ENCODE data around the gene RSPRY1.

RSPRY1 gene

GRCh38 chr16:57185945-57186871 is at the start of gene RSPRY1, which contains the start of gene PSME3IP1:
Gene RSPRY1 (plus strand): TSS chr16:57186329. CDS start chr16:57204659, 18,330 bp downstream.
Gene PSME3IP1 (minus strand): TSS chr16:57186039. CDS start chr16:57173854, 12,185 bp downstream.
- in situ Hi-C loops (cut with HindIII; ENCODE audit: low sequenced_read_pairs) = no loop called here

- in situ Hi-C loops (cut with HindIII; ENCODE audit: low sequenced_read_pairs) = no loop called here
These were observed 49.1 kb upstream of the RSPRY1 start for GRCh38 chr16:57137043-57137442.

- in situ Hi-C loops (cut with HindIII; ENCODE audit: low sequenced_read_pairs) = no loop called here
These were observed 48.4 kb upstream of the RSPRY1 start for GRCh38 chr16:57137566-57138273.

GRCh38 chr16:57138281-57138935 is 47.7 kb upstream of the RSPRY1 start:
- in situ Hi-C loops (cut with HindIII; ENCODE audit: low sequenced_read_pairs) = no loop called here

GRCh38 chr16:57140931-57141668 is 45.0 kb upstream of the RSPRY1 start:
- in situ Hi-C loops (cut with HindIII; ENCODE audit: low sequenced_read_pairs) = no loop called here

GRCh38 chr16:57141822-57142631 is 44.1 kb upstream of the RSPRY1 start:
- in situ Hi-C loops (cut with HindIII; ENCODE audit: low sequenced_read_pairs) = no loop called here

- in situ Hi-C loops (cut with HindIII; ENCODE audit: low sequenced_read_pairs) = no loop called here
These were observed 42.8 kb upstream of the RSPRY1 start for GRCh38 chr16:57143149-57143921.

GRCh38 chr16:57144027-57144426 is 42.1 kb upstream of the RSPRY1 start:
- in situ Hi-C loops (cut with HindIII; ENCODE audit: low sequenced_read_pairs) = no loop called here

GRCh38 chr16:57145046-57146021 is 40.8 kb upstream of the RSPRY1 start:
- in situ Hi-C loops (cut with HindIII; ENCODE audit: low sequenced_read_pairs) = loop anchor here (5.0 kb wide), 1 partner anchor 38 kb away; no protein-coding TSS in a partner anchor

- in situ Hi-C loops (cut with HindIII; ENCODE audit: low sequenced_read_pairs) = loop anchor here (5.0 kb wide), 1 partner anchor 39 kb away; no protein-coding TSS in a partner anchor
These were observed 40.0 kb upstream of the RSPRY1 start for GRCh38 chr16:57146040-57146647.

- in situ Hi-C loops (cut with HindIII; ENCODE audit: low sequenced_read_pairs) = loop anchor here (5.0 kb wide), 1 partner anchor 39 kb away; no protein-coding TSS in a partner anchor
These were observed 39.4 kb upstream of the RSPRY1 start for GRCh38 chr16:57146735-57147134.

GRCh38 chr16:57147381-57148221 is 38.5 kb upstream of the RSPRY1 start:
- in situ Hi-C loops (cut with HindIII; ENCODE audit: low sequenced_read_pairs) = loop anchor here (5.0 kb wide), 1 partner anchor 40 kb away; no protein-coding TSS in a partner anchor

- in situ Hi-C loops (cut with HindIII; ENCODE audit: low sequenced_read_pairs) = loop anchor here (5.0 kb wide), 1 partner anchor 41 kb away; no protein-coding TSS in a partner anchor
These were observed 37.6 kb upstream of the RSPRY1 start for GRCh38 chr16:57148481-57148880.

- in situ Hi-C loops (cut with HindIII; ENCODE audit: low sequenced_read_pairs) = loop anchor here (5.0 kb wide), 1 partner anchor 42 kb away; no protein-coding TSS in a partner anchor
These were observed 36.7 kb upstream of the RSPRY1 start for GRCh38 chr16:57149391-57149790.

- in situ Hi-C loops (cut with HindIII; ENCODE audit: low sequenced_read_pairs) = loop anchor here (25.0 kb wide), 1 partner anchor 189 kb away; the partner anchor contains the start of gene CETP
These were observed 35.3 kb upstream of the RSPRY1 start for GRCh38 chr16:57150682-57151330.

Data from endothelial cell of hepatic sinusoid (primary cell).